ENCODE measurements around the gene ZNF525.
A peak's percentile ranks its signal among the peaks of the same experiment; 100 is the strongest.
"Not testable (repeated sequence)": the region's sequence is repeated elsewhere in the genome, so short reads cannot be mapped to it uniquely, and the experiment has no call there.

ZNF525 gene

DNA sequence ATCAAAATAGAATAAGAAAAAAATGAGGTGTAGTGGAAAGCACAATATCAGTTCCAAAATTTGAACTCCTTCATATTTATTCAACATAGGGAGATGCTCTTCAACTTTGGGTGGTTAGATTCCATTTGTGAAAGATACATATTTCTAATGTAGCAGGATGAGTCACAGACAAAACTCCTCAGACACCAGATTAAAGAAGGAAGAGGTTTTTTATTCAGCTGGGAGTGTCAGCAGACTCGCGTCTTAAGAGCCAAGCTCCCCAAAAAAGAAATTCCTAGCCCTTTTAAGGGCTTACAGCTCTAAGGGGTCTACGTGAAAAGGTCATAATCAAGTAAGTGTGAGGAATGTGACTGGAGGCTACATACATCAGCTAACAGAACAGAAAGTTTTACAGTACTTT is 22.7 kb downstream of the ZNF525 start:
- no peak overlapping the region for H3K4me3 ChIP-seq (replicated peaks; ENCODE audit: low read depth, low read length)
- DNase-seq (ENCODE audit: extremely low read depth, low read depth), result no peak
- TF ChIP-seq, protein P1, sequence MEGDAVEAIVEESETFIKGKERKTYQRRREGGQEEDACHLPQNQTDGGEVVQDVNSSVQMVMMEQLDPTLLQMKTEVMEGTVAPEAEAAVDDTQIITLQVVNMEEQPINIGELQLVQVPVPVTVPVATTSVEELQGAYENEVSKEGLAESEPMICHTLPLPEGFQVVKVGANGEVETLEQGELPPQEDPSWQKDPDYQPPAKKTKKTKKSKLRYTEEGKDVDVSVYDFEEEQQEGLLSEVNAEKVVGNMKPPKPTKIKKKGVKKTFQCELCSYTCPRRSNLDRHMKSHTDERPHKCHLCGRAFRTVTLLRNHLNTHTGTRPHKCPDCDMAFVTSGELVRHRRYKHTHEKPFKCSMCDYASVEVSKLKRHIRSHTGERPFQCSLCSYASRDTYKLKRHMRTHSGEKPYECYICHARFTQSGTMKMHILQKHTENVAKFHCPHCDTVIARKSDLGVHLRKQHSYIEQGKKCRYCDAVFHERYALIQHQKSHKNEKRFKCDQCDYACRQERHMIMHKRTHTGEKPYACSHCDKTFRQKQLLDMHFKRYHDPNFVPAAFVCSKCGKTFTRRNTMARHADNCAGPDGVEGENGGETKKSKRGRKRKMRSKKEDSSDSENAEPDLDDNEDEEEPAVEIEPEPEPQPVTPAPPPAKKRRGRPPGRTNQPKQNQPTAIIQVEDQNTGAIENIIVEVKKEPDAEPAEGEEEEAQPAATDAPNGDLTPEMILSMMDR (IDR thresholded peaks at IDR 0.05; ENCODE audit: low read depth, low read length, missing control alignments), result no peak

DNA sequence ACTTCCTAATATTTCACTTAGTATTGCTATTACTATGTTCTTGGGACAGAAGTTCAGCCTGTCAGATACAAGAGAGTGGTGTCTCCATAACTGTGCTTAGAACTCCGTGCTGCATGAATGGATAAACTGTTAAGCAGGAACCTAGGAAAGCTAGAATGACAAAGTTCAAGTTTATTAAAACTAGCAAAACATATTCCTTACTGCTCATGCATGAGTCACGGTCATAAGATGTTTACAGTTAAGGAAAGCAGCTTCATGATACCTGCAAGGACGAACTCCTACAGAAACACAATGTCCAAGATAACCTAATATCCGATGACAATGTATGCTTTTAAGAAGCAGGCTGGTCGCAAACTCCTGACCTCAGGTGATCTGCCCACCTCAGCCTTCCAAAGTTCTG is 23.4 kb downstream of the ZNF525 start:
- DNase-seq (ENCODE audit: extremely low read depth, low read depth), result no peak
- TF ChIP-seq, protein P1 (IDR thresholded peaks at IDR 0.05; ENCODE audit: low read depth, low read length, missing control alignments), result no peak

DNA sequence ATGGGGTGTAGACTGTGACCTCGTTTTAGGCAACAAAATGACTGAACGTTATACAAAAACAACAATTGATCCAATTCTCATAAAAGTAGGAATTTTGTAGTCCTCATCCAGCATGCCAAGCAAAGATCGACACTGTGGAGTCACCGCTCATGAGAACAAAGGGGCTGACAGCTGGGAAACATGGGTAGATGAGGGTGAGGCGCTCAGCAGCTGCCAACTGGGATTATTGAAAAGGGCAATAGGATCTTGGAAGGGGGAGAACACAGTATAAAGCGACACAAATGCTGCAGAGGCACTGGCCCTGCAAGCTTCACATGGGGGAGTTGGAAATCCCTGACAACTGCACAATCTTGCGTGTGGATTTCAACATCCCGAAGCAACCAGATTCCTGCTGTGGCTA is 24.1 kb downstream of the ZNF525 start:
- no peak overlapping the region for H3K4me3 ChIP-seq (replicated peaks; ENCODE audit: low read depth, low read length)
- DNase-seq (ENCODE audit: extremely low read depth, low read depth), result no peak
- TF ChIP-seq, protein P1 (IDR thresholded peaks at IDR 0.05; ENCODE audit: low read depth, low read length, missing control alignments), result no peak

More for the DNA sequence above, 23.4 kb downstream of the ZNF525 start:
- no peak overlapping the region for H3K4me3 ChIP-seq (replicated peaks; ENCODE audit: low read depth, low read length)

DNA sequence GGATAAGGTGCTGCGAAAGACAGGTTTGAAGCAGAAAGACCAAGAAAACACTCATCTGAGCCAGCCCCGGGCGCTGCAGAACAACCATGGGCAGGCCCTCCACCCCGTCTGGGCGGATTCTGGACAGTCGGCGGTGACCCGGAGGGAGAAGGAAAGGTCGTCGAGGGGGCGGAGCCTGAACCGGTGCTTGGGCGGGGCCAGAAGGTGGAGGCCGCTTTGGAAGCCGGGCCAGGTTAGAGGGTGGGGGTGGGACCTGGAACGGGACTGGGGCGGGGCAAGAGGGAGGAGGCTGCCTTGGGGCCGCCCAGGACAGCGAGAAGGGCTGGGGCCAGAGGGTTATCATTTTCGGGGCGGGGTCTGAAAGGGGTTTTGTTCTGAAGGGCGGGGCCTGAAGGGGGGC is 24.5 kb downstream of the ZNF525 start:
- H3K4me3 ChIP-seq (replicated peaks; ENCODE audit: low read depth, low read length), result no peak overlapping the region
- no peak for DNase-seq (ENCODE audit: extremely low read depth, low read depth)
- TF ChIP-seq, protein P1 (IDR thresholded peaks at IDR 0.05; ENCODE audit: low read depth, low read length, missing control alignments), result no peak

DNA sequence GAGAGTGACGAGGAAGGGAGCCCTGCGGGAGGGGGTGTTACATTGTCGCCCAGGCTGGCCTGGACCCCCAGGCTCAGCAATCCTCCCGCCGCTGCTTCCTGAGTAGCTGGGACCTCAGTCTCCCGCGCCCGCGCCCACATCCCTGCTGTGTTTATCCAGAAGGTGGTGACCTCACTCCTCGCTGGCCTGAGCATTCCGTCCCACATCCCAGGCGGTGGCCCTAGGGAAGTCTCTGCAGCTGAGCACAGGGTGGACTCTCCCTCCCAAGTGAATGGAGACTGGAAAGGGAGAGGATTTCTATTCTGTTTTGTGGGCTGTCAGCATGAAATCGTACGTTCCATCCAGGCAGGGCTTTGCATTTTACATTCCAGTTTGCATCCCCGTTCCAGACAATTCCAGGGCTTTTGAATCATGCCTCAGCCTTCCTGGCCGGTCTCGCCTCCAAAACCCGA is 29.0 kb downstream of the ZNF525 start:
- no peak for DNase-seq (ENCODE audit: extremely low read depth, low read depth)
- TF ChIP-seq, protein P1 (IDR thresholded peaks at IDR 0.05; ENCODE audit: low read depth, low read length, missing control alignments), result no peak
- peak overlapping the region; percentile 56 for H3K4me3 ChIP-seq (replicated peaks; ENCODE audit: low read depth, low read length)

DNA sequence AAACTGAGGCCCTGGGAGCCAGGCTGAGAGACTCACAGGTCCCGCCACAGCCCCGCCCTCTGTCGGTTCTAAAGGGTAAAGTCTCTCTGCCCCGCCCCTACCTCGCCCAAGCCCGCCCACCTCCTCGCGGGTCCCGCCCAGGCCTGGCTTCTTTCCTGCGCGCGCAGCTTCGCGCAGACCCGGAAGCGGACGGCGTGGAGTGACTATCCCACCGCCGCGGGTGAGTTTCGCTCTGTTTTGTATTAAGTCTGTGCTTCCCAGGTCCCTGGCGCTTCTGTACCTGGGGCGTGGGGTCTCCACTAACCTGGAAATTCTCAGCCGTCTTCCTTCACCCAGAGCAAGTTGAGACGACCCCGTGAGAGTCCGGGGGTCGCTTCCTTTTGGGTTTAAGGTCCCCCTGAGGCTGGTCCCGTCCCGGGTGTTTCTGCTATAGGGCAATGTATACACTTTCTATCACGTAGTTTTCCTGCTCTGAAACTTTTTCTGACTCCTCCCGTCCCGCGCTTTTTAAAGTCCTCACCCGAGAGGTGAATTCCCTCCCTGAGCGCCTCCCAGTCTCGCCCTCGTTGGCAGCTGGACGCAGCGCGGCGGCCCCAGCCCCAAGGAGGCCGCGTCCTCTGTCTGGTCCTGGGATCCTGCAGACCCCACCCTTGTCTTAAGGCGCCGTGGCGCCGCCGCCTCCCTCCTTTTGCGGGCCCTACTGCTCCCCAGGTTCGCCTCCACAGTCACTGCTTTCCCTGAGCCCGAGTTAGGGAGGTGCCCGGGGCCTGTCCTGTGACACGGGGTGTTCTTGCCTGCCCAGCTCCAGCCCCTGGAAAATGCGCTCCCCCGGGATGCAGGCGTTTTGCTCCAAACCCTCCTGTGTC is 29.7 kb downstream of the ZNF525 start, which contains the start of gene ZNF765:
ZNF765 (plus strand) TSS at position 176 of the 866 bp plus-strand sequence. CDS start 2,867 bp downstream, outside the sequence.
- TF ChIP-seq, protein P1 (IDR thresholded peaks at IDR 0.05; ENCODE audit: low read depth, low read length, missing control alignments), result peak; percentile 45
- peak within 1 kb of the TSS; percentile 56 for H3K4me3 ChIP-seq (replicated peaks; ENCODE audit: low read depth, low read length)
- DNase-seq (ENCODE audit: extremely low read depth, low read depth), result peak; percentile 67

DNA sequence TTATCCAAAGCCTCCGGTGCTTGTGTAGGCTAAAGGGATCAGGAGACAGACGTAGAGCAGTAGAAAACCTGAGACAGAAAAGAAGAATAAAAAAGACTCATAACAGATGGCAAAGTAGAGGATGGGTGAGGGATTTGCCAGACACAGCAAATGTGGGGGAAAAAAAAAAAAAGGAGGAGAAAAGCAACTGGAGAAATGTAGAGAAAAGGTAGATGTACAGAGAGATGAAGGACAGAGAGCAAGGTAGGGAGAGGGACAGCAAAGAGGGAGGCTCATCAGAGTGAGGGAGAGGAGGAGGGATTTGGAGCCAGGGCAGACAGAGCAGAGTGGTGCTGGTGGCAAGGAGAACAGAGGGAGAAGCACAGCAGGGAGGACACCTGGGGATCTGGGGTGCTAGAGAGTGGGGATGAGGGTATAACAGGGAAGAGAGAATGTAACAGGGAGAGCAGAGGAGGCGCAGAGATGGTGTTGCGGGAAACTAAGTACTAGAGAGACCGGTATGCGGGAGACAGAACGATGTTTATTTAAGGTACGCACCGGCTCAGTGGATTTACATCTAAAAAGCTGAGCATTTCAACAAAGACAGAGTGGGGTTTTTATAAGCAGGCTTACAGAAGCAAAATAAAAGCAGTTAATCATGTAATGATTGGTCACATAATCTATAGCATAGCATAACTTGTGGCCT is 30.5 kb downstream of the ZNF525 start:
- H3K4me3 ChIP-seq (replicated peaks; ENCODE audit: low read depth, low read length), result peak overlapping the region; percentile 56
- not testable (repeated sequence) for DNase-seq (ENCODE audit: extremely low read depth, low read depth)

Measured in HFF-Myc (cell line).